Measurements from ENCODE around the gene FCER1G.

DNA sequence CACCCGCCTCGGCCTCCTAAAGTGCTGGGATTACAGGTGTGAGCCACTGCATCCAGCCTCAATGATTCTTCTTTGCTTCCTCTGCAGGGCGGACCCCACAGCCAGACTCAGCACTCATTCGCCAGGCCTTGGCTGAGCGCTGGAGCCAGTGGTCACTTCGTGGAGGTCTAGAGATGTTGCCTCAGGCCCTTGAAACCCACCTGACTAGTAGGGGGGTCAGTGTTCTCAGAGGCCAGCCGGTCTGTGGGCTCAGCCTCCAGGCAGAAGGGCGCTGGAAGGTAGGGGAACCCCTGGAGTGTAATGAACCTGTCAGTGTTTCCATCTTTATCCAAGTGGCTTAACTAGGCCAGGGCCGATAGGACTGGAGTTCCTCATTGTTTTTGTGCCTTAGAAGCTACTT, 46.2 kb upstream of the FCER1G start:
- TF ChIP-seq, protein P1, sequence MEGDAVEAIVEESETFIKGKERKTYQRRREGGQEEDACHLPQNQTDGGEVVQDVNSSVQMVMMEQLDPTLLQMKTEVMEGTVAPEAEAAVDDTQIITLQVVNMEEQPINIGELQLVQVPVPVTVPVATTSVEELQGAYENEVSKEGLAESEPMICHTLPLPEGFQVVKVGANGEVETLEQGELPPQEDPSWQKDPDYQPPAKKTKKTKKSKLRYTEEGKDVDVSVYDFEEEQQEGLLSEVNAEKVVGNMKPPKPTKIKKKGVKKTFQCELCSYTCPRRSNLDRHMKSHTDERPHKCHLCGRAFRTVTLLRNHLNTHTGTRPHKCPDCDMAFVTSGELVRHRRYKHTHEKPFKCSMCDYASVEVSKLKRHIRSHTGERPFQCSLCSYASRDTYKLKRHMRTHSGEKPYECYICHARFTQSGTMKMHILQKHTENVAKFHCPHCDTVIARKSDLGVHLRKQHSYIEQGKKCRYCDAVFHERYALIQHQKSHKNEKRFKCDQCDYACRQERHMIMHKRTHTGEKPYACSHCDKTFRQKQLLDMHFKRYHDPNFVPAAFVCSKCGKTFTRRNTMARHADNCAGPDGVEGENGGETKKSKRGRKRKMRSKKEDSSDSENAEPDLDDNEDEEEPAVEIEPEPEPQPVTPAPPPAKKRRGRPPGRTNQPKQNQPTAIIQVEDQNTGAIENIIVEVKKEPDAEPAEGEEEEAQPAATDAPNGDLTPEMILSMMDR (IDR thresholded peaks at IDR 0.05; ENCODE audit: insufficient read depth, low read length): no peak
- TF ChIP-seq SPI1 (IDR thresholded peaks at IDR 0.05; ENCODE audit: borderline replicate concordance, low read depth) (no peak), GABPA (IDR thresholded peaks at IDR 0.05; ENCODE audit: low read depth) (no peak), POLR2AphosphoS5 (IDR thresholded peaks at IDR 0.05; ENCODE audit: low read depth) (no peak)
